ENCODE data around the gene STK24. TPM values are rescaled to one million over a fixed set of nuclear protein-coding genes. Genes with fewer than 3 reads are reported as not detected.

STK24 gene
- polyA plus RNA-seq, 2 donors = 104 to 122 TPM

DNA sequence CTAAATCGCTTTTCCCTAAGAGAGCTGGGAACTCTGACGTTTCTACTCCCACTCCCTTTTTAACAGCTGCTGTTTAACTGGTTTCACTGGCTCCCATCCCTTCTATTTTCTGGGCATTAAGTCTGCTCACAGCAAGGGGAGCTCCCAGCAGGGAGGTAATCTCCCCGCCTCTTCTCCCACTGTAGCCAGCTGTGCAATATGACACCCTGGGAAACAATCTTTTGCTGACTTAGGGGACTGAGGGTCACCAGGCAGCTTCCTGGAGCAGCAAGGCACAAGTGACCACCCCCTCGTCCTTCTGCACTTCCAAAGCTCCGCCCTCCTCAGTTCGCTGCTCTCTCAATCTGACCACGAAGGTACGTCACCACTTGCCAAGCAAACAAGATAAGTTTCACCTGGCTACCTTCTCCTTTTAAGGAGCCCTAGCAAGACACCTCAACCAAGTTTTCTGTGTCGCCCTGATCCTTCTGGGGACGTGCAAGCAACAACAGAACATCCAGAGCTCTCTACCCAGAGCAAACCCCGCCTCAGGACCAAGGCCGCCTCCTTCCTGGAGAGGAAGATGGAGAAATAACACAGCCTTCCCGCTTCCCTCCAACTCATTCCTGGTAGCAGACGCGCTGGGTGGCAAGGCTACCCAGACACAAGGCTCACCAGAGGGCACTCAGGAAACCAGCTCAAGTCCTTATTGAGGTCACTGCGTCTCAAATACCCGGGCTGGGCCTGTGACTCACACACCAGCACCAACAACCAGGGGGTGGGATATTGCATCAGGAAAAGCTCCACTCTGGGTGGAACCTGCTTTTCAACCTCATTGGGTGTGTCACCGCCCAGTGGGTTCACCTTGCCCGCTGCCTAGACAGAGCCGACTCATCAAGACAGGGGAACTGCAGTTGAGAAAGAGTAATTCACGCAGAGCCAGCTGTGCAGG lies 92.4 kb downstream of the STK24 start:
- Histone ChIP-seq H3K9me3 (ENCODE audit: control insufficient read depth in 2 of 2, insufficient read depth in 1 of 2, low read depth in 1 of 2, low read length in 1 of 2) (no peaks in the 10 kb centered on the region), H3K4me1 (ENCODE audit: control insufficient read depth in 2 of 2, insufficient read depth in 2 of 2, low read length in 1 of 2) (peaks cover 18 to 33% of the 10 kb centered on the region in 2 donors), H3K27ac (ENCODE audit: low read depth in 2 of 2, low read length in 1 of 2) (peak overlapping the region; percentile 89 to 97), H3K27me3 (ENCODE audit: control insufficient read depth in 1 of 2, insufficient read depth in 2 of 2, low read length in 2 of 2) (no peaks in the 10 kb centered on the region), H3K4me3 (ENCODE audit: low read depth in 1 of 2, low read length in 2 of 2) (no peak overlapping the region), H3K36me3 (ENCODE audit: control insufficient read depth in 2 of 2, insufficient read depth in 2 of 2, low read length in 1 of 2) (peaks cover 0 to 12% of the 10 kb centered on the region in 2 donors)
- WGBS, 2 donors = 19 to 21% methylated on average over 21 of the region's 21 CpGs

DNA sequence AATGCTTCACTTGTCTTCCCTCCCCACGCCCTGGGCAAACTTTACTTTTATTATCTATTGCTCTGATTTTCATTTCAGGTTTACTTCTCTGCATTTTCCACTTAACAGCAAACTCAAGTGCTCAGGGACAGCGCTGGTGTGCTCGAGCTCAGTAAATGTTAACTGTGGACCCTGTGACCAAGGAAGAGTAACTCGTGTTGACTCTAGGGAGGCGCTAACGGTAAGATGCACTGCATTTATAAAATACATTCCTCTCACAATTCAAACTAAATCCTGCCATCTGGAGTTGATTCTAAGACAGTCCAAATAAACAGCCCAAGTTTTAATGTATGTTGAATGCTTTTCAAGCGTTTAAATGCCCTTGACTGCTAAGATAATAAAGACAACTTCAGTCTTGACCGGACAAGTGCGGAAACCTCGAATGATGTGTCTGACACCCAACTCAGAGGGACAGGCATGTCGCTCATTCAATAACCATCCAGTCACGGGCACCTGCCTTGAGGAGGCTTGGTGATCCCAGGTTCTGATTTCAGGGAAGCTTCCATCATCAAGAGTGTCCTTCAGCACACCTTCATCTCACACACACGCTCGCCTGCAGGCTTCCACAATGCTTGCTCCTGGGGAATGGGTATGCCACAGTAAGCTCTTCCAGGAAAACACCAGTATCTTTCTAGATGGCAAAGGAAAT lies 93.2 kb downstream of the STK24 start:
- Histone ChIP-seq H3K27me3 (ENCODE audit: control insufficient read depth in 1 of 2, insufficient read depth in 2 of 2, low read length in 2 of 2) (no peaks in the 10 kb centered on the region), H3K9me3 (ENCODE audit: control insufficient read depth in 2 of 2, insufficient read depth in 1 of 2, low read depth in 1 of 2, low read length in 1 of 2) (no peaks in the 10 kb centered on the region), H3K36me3 (ENCODE audit: control insufficient read depth in 2 of 2, insufficient read depth in 2 of 2, low read length in 1 of 2) (peaks cover 0 to 9% of the 10 kb centered on the region in 2 donors), H3K4me1 (ENCODE audit: control insufficient read depth in 2 of 2, insufficient read depth in 2 of 2, low read length in 1 of 2) (peaks cover 15 to 33% of the 10 kb centered on the region in 2 donors), H3K27ac (ENCODE audit: low read depth in 2 of 2, low read length in 1 of 2) (peak overlapping the region; percentile 89 to 97), H3K4me3 (ENCODE audit: low read depth in 1 of 2, low read length in 2 of 2) (peak overlapping the region in 1 of 2 donors; percentile 11)
- 51 to 58% methylated on average over 14 of the region's 14 CpGs for whole genome bisulfite sequencing, 2 donors

DNA sequence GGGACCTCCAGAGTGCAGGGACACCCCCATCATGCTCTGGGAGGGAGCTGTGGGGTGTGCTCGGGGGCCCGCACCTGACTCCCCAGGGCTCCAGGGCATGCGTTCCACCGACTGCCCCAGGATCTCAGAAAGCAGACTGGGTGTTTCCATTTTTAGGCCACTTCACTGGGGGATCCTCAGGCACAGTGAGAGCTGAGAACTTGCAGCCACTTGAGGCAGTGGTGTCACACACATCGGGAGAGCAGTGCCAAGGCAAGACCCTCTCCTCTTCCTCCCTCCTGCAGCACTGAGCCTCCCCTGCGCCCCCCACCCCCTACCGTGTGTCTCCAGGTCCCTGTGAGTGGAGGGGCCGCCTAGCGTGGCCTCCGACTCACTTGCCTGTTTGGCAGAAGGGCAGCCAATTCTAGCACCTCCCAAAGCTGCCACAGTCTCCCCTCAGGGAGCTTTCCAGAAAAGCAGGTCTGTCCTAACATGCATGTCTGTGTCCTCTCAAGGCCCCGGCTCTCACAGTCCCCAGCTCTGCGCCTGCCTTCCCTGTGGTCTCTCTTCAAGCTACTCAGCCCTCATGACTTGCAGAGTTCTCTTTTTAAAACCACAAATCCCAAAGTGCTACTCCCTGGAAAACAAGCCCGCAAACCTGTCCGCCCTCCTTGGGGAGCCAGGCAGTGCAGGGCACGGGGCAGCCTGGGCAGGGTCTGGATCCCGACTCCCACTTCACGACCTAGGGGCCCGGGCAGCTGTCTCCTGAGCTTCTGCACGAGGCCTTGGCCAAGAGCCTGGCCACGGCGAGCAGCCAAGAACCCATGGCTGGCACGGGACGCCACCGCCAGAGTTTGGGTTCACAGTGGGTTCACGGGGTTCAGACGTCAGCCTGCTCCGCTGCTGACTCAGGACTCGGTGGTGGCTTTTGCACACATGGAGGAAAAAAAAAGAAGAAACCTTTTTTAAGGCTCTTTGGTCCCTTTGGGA lies 94.1 kb downstream of the STK24 start:
- Histone ChIP-seq H3K4me1 (ENCODE audit: control insufficient read depth in 2 of 2, insufficient read depth in 2 of 2, low read length in 1 of 2) (peaks cover 19 to 33% of the 10 kb centered on the region in 2 donors), H3K27me3 (ENCODE audit: control insufficient read depth in 1 of 2, insufficient read depth in 2 of 2, low read length in 2 of 2) (no peaks in the 10 kb centered on the region), H3K36me3 (ENCODE audit: control insufficient read depth in 2 of 2, insufficient read depth in 2 of 2, low read length in 1 of 2) (peaks cover 0 to 10% of the 10 kb centered on the region in 2 donors), H3K9me3 (ENCODE audit: control insufficient read depth in 2 of 2, insufficient read depth in 1 of 2, low read depth in 1 of 2, low read length in 1 of 2) (no peaks in the 10 kb centered on the region), H3K4me3 (ENCODE audit: low read depth in 1 of 2, low read length in 2 of 2) (peak overlapping the region in 1 of 2 donors; percentile 5), H3K27ac (ENCODE audit: low read depth in 2 of 2, low read length in 1 of 2) (peak overlapping the region; percentile 89 to 97)
- 37 to 53% methylated on average over 28 of the region's 28 CpGs for WGBS, 2 donors

DNA sequence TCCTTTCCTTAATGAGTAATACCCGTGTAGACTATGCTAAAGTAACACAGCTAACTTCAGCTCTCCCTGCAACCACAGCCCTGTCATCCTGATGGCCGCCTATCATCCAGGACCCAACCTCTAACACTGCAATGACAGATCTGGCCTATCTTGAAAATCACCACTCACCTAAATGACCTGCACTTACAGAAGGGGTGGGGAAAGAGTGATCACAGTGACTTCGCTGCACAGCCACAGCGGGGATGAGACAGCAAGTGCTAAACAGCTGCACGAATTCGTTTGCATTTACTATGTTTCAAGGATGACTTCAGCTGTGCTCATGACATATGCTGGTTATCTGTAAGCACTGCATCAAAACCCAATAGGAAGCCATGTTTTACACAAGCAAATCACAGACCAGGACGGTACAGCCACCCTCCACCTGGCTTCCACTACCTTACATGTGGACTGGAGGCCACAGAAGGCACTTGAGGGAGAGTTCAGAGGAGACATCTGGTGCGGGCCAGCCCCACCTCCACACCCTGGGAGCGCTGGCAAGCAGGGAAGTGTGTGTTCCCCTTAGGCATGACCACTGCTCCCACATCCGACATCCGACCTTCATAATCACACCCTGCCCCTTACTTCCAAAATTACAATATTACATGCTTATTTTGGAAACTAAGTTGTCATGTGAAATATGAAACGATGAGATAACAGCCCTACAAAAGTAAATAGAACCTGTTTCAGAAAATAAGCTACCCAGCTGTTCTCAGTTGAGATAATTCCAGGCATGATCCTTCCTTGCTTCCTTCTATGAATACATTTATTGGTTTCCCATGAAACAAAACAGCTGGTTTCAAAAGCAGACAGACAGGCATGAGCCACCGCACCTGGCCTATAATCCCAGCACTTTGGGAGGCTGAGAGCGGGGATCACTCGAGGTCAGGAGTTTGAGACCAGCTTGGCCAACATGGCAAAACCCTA lies 95.7 kb downstream of the STK24 start:
- H3K36me3 ChIP-seq (ENCODE audit: control insufficient read depth in 2 of 2, insufficient read depth in 2 of 2, low read length in 1 of 2) = peaks cover 0 to 13% of the 10 kb centered on the region in 2 donors
- 61 to 72% methylated on average over 15 of the region's 15 CpGs for WGBS, 2 donors
- H3K4me1 ChIP-seq (ENCODE audit: control insufficient read depth in 2 of 2, insufficient read depth in 2 of 2, low read length in 1 of 2) = peaks cover 19 to 36% of the 10 kb centered on the region in 2 donors
- H3K9me3 ChIP-seq (ENCODE audit: control insufficient read depth in 2 of 2, insufficient read depth in 1 of 2, low read depth in 1 of 2, low read length in 1 of 2) = no peaks in the 10 kb centered on the region
- no peaks in the 10 kb centered on the region for H3K27me3 ChIP-seq (ENCODE audit: control insufficient read depth in 1 of 2, insufficient read depth in 2 of 2, low read length in 2 of 2)
- H3K4me3 ChIP-seq (ENCODE audit: low read depth in 1 of 2, low read length in 2 of 2) = no peak overlapping the region
- H3K27ac ChIP-seq (ENCODE audit: low read depth in 2 of 2, low read length in 1 of 2) = peak overlapping the region; percentile 11 to 80

DNA sequence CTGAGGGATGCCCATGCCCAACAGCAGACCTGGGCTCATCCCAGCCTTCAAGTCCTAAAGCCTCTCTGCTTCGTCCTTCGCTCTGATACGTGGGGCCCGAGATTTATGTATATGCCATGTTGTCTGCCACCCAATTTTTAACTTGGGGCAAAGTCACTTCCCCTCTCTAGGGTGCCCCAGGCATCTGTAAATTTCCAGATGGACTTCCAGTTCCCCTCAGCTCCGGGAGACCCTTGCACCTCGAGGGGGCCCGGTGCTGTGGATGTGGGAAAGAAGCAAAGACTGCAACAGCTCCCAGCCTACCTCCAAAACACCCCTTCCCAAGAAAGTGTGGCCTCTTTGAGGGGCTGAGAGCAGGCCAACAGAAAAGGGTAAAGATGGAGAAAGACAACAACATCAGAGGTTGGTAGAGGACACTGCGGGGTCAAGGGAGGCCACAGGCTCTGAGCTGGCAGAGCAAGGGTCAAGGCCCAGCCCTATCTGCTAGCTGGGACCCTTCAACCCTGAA lies 97.4 kb downstream of the STK24 start:
- H3K27me3 ChIP-seq (ENCODE audit: control insufficient read depth in 1 of 2, insufficient read depth in 2 of 2, low read length in 2 of 2) = no peaks in the 10 kb centered on the region
- WGBS, 2 donors = 91 to 92% methylated on average over 8 of the region's 8 CpGs
- H3K36me3 ChIP-seq (ENCODE audit: control insufficient read depth in 2 of 2, insufficient read depth in 2 of 2, low read length in 1 of 2) = peaks cover 0 to 17% of the 10 kb centered on the region in 2 donors
- no peaks in the 10 kb centered on the region for H3K9me3 ChIP-seq (ENCODE audit: control insufficient read depth in 2 of 2, insufficient read depth in 1 of 2, low read depth in 1 of 2, low read length in 1 of 2)
- H3K4me1 ChIP-seq (ENCODE audit: control insufficient read depth in 2 of 2, insufficient read depth in 2 of 2, low read length in 1 of 2) = peaks cover 19 to 25% of the 10 kb centered on the region in 2 donors
- H3K4me3 ChIP-seq (ENCODE audit: low read depth in 1 of 2, low read length in 2 of 2) = no peak overlapping the region
- peak overlapping the region in 1 of 2 donors; percentile 28 for H3K27ac ChIP-seq (ENCODE audit: low read depth in 2 of 2, low read length in 1 of 2)

DNA sequence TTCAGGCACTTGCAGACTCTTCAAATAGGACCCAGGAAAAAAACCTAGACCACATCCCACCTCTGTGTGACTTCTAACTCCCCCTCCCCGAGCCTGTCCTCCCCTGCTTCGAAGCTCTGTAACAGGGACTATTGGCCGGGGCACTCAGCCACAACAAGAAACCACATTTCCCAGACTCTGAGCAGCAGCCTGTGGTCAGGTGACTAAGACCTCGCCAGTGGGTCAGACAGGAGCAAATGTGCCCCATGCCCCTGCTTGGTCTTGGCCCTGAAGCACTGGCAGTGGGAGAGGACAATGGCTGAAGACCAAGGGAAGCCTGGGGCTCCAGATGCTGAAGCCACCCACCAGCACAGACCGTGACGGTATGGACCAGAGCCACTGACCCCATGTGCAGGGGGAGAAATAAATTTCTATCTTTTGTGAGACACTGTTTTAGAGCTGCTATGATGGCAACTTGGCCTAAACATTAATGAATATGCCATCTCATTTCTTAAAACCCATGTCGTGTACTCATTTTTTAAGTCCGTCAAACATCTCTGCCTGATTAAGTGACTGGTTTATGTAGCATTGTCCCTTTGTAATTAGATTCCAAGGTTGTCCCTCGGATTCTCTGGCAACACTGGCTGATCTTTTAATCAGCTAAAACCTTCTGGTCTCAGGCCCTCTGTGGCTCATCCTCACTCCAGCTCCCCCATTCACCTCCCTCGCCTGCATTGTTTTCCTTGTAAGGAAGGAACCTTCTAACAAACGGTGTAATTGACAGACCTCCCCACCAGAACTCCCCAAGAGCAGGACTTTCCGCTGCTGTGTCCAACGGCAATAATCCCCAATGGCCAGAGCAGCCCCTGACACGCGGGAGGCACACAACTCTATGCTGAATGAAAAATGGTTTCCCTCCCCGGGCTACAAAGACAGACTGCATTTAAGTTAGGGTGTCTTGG lies 98.4 kb downstream of the STK24 start:
- WGBS, 2 donors = 75 to 76% methylated on average over 16 of the region's 16 CpGs
- no peaks in the 10 kb centered on the region for H3K9me3 ChIP-seq (ENCODE audit: control insufficient read depth in 2 of 2, insufficient read depth in 1 of 2, low read depth in 1 of 2, low read length in 1 of 2)
- no peaks in the 10 kb centered on the region for H3K27me3 ChIP-seq (ENCODE audit: control insufficient read depth in 1 of 2, insufficient read depth in 2 of 2, low read length in 2 of 2)
- no peak overlapping the region for H3K4me3 ChIP-seq (ENCODE audit: low read depth in 1 of 2, low read length in 2 of 2)
- peak overlapping the region in 1 of 2 donors; percentile 42 for H3K27ac ChIP-seq (ENCODE audit: low read depth in 2 of 2, low read length in 1 of 2)
- H3K36me3 ChIP-seq (ENCODE audit: control insufficient read depth in 2 of 2, insufficient read depth in 2 of 2, low read length in 1 of 2) = peaks cover 0 to 24% of the 10 kb centered on the region in 2 donors
- H3K4me1 ChIP-seq (ENCODE audit: control insufficient read depth in 2 of 2, insufficient read depth in 2 of 2, low read length in 1 of 2) = peaks cover 19 to 20% of the 10 kb centered on the region in 2 donors

DNA sequence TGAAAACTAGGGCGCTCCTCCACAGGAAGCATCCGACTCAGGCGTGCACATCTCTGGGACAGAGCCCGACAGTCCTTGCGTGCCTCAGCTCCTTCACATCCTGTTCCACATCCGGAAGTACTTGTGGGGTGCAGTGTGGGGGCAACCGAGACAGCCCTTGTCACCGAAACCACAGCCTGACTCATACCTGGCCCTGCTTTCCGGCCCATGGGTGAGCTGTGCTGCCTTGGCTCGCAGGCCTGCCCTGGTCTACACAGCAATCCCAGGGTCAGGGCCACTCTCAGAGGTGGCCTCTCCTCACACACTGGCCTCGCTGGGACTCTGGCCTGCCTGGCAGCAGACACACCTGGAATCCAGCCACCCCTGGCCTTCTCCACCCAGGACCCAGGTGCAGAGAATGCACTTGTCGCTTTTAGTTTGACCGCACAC lies 100.4 kb downstream of the STK24 start:
- H3K9me3 ChIP-seq (ENCODE audit: control insufficient read depth in 2 of 2, insufficient read depth in 1 of 2, low read depth in 1 of 2, low read length in 1 of 2) = no peaks in the 10 kb centered on the region
- H3K4me3 ChIP-seq (ENCODE audit: low read depth in 1 of 2, low read length in 2 of 2) = no peak overlapping the region
- H3K4me1 ChIP-seq (ENCODE audit: control insufficient read depth in 2 of 2, insufficient read depth in 2 of 2, low read length in 1 of 2) = peaks cover 7 to 14% of the 10 kb centered on the region in 2 donors
- no peaks in the 10 kb centered on the region for H3K27me3 ChIP-seq (ENCODE audit: control insufficient read depth in 1 of 2, insufficient read depth in 2 of 2, low read length in 2 of 2)
- H3K36me3 ChIP-seq (ENCODE audit: control insufficient read depth in 2 of 2, insufficient read depth in 2 of 2, low read length in 1 of 2) = peaks cover 0 to 34% of the 10 kb centered on the region in 2 donors
- peak overlapping the region; percentile 57 to 88 for H3K27ac ChIP-seq (ENCODE audit: low read depth in 2 of 2, low read length in 1 of 2)
- WGBS, 2 donors = 43 to 47% methylated on average over 13 of the region's 13 CpGs
